Ishikawa (cell line): ENCODE results near the gene NEO1.

ENCODE experiments used
- CEBPB ChIP-seq: IDR thresholded peaks from 2 replicates; pipeline ENCODE4 v1.6.1; 2012
- CREB1 ChIP-seq: IDR thresholded peaks from 2 replicates; pipeline ENCODE4 v1.6.1; 2012; ENCODE audit warnings: low read depth
- EGR1 ChIP-seq: IDR thresholded peaks from 2 replicates; pipeline ENCODE4 v1.6.1; 2012
- EP300 ChIP-seq: IDR thresholded peaks from 2 replicates; pipeline ENCODE4 v1.6.1; 2012; ENCODE audit warnings: borderline replicate concordance
- FOXM1 ChIP-seq: IDR thresholded peaks from 2 replicates; pipeline ENCODE4 v1.6.1; 2012; ENCODE audit warnings: low read depth, borderline replicate concordance
- MAX ChIP-seq: IDR thresholded peaks from 2 replicates; pipeline ENCODE4 v1.6.1; 2012
- NFIC ChIP-seq: IDR thresholded peaks from 2 replicates; pipeline ENCODE4 v1.6.1; 2012
- REST ChIP-seq: IDR thresholded peaks from 2 replicates; pipeline ENCODE4 v1.6.1; 2012; ENCODE audit warnings: low read depth, mild to moderate bottlenecking
- TAF1 ChIP-seq: IDR thresholded peaks from 2 replicates; pipeline ENCODE4 v1.6.1; 2012; ENCODE audit warnings: low read depth, mild to moderate bottlenecking
- TCF12 ChIP-seq: IDR thresholded peaks from 2 replicates; pipeline ENCODE4 v1.6.1; 2012; ENCODE audit warnings: low read depth
- TEAD4 ChIP-seq: IDR thresholded peaks from 2 replicates; pipeline ENCODE4 v1.6.1; 2012
- USF1 ChIP-seq: IDR thresholded peaks from 2 replicates; pipeline ENCODE4 v1.6.1; 2012
- YY1 ChIP-seq: IDR thresholded peaks from 2 replicates; pipeline ENCODE4 v1.6.1; 2012; ENCODE audit warnings: low read depth
- ZBTB7A ChIP-seq: IDR thresholded peaks from 2 replicates; pipeline ENCODE4 v1.6.1; 2012; ENCODE audit warnings: low read depth

- TF ChIP-seq NFIC (no peak), YY1 (no peak), MAX (no peak), EP300 (no peak), REST (no peak), TEAD4 (no peak), ZBTB7A (no peak), TAF1 (no peak), TCF12 (no peak), EGR1 (no peak), CREB1 (no peak), CEBPB (no peak), USF1 (no peak), FOXM1 (no peak)
Observed at GRCh38 chr15:73174171-73174570, 121.9 kb downstream of the NEO1 start.
